Measurements from ENCODE around the gene TULP4.

DNA sequence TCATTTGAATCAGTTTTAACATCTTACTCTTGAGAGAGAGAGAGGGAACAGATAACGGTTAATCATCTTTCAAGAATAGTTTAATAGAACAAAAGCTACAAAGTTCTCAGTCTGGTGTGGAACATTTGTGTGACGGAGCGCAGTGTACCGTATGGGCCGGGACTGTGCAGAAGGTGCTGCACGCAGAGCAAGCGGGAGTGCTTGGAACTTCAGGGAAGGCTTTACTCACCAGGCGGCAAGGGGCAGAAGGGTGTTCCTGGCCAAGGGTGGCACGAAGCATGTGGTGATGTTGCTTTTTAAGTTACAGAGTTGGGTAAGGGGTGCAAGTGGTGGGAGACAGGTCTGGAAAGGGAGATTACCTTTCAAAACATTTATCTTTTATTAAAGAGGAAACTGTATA, 95.7 kb downstream of the TULP4 start:
- no peak for TF ChIP-seq CTCF (IDR thresholded peaks at IDR 0.05)
- no peak for TF ChIP-seq ZNF263 (CRISPR knock-in tag; IDR thresholded peaks at IDR 0.05; ENCODE audit: low read depth)
- no peak for TF ChIP-seq CREM (CRISPR knock-in tag; IDR thresholded peaks at IDR 0.05)
- no peak for TF ChIP-seq ATF1 (CRISPR knock-in tag; IDR thresholded peaks at IDR 0.05)
- TF ChIP-seq NR2C2 (CRISPR knock-in tag; IDR thresholded peaks at IDR 0.05), result no peak
- TF ChIP-seq E2F5 (CRISPR knock-in tag; IDR thresholded peaks at IDR 0.05), result no peak
- TF ChIP-seq ZBTB21 (CRISPR knock-in tag; IDR thresholded peaks at IDR 0.05; ENCODE audit: borderline replicate concordance), result no peak
- TF ChIP-seq NFE2L1 (CRISPR knock-in tag; IDR thresholded peaks at IDR 0.05), result no peak
- TF ChIP-seq, protein P1, sequence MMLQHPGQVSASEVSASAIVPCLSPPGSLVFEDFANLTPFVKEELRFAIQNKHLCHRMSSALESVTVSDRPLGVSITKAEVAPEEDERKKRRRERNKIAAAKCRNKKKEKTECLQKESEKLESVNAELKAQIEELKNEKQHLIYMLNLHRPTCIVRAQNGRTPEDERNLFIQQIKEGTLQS (CRISPR knock-in tag; conservative IDR thresholded peaks at IDR 0.05), result no peak
- no peak for TF ChIP-seq ZNF416 (CRISPR knock-in tag; IDR thresholded peaks at IDR 0.05)
- TF ChIP-seq MXD4 (CRISPR knock-in tag; IDR thresholded peaks at IDR 0.05; ENCODE audit: borderline replicate concordance), result no peak
- TF ChIP-seq USF2 (CRISPR knock-in tag; IDR thresholded peaks at IDR 0.05), result no peak
- TF ChIP-seq, protein P2, sequence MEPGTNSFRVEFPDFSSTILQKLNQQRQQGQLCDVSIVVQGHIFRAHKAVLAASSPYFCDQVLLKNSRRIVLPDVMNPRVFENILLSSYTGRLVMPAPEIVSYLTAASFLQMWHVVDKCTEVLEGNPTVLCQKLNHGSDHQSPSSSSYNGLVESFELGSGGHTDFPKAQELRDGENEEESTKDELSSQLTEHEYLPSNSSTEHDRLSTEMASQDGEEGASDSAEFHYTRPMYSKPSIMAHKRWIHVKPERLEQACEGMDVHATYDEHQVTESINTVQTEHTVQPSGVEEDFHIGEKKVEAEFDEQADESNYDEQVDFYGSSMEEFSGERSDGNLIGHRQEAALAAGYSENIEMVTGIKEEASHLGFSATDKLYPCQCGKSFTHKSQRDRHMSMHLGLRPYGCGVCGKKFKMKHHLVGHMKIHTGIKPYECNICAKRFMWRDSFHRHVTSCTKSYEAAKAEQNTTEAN (CRISPR knock-in tag; IDR thresholded peaks at IDR 0.05), result no peak
